ENCODE data around the gene LBHD1.

- TF ChIP-seq CTCF (conservative IDR thresholded peaks at IDR 0.05; ENCODE audit: low read length) (no peak), EZH2phosphoT487 (IDR thresholded peaks at IDR 0.05; ENCODE audit: borderline replicate concordance, low read depth, low read length) (no peak)
Observed at GRCh38 chr11:62710001-62710345, 37.9 kb upstream of the LBHD1 start.
